NCI-H2029 (cell line): ENCODE results near the gene ABHD16B.
"Not testable (repeated sequence)": the region's sequence is repeated elsewhere in the genome, so short reads cannot be mapped to it uniquely, and the experiment has no call there.

Source experiments
- DNase-seq: peaks from one replicate; lab custom pipeline; 2025; lab: John Stamatoyannopoulos, UW

ABHD16B gene

DNA sequence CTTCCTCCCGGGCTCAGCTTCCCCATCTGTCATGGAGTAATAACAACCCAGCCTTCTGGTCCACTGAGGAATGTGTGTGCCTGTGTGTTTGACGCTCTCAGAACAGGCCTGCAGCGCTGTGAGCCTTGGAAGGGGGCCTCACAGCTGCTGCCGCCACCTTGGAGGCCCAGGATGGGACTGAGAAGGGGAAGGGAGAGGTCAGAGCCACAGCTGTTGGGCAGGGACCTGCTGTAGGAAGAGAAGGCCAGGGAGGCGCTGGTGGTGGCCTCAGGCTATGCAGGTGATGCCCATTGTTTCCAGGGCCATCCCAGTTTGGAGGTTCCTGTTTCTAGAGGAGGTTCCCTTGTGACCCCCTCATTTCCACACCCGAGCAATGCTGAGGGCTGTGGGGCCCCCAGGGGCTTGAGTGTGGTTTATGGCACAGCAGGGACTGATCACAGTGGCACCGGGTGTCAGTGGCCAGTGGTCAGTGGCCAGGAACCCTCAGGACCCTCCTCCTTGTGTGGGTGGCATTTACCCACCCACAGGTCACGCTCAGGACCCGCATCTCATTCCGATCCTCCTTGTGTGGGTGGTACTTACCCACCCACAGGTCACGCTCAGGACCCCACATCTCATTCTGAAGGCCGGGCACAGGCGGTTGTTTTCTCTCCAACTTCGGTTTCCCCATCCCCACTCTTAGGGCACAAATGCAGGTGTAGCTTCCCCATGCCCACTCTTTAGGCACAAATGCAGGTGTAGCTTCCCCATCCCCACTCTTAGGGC lies 17.8 kb downstream of the ABHD16B start:
- DNase-seq, result no peak

DNA sequence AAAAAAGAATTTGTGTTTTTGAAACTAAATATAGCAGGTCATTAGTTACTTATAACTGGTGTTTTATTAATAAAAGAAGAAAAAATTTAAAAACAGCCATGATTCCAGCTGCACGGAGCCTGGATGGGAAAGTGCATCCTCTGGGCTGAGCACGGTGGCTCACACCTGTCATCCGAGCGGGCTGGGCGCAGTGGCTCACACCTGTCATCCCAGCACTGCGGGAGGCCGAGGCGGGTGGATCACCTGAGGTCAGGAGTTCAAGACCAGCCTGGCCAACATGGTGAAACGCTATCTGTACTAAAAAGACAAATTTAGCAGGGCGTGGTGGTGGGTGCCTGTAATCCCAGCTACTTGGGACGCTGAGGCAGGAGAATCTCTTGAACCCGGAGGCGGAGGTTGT lies 19.6 kb downstream of the ABHD16B start:
- DNase-seq, result not testable (repeated sequence)

DNA sequence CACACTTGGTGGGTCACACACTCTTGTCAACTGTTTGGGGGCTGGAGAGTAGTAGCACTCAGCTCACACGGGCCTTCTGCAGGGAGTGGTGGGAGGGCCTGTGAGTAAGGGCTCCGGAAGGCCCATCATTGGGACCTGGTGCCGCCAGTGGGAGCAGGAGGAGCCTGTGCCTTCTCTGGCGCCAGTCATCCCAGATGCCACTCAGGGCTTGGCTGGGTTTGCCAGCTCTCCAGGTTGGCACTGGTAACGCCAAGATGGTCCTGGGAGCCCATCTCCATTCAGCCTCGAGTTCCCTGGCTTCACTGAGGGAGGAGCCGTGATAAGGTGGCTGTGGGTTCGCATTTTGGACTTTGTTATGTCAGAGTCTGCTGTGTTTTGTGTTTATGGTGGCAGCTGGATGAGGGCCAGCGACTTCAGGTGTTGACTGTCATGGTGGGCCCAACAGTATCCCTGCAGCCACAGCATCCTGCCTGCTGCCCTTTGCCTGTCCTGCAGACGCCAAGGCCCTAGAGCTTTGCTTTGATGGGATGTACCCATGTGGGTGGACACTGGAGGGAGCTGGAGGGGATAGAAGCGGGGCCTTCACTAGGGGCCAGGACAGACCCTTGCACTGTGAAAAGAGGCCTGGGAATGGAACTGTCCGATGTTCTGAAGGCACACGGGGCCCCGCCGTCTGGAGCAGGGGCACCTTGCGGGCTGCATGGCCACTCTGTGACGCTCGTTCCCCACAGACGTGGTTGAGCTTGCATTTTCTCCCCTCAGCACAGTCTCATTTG lies 20.3 kb downstream of the ABHD16B start:
- DNase-seq, result no peak

DNA sequence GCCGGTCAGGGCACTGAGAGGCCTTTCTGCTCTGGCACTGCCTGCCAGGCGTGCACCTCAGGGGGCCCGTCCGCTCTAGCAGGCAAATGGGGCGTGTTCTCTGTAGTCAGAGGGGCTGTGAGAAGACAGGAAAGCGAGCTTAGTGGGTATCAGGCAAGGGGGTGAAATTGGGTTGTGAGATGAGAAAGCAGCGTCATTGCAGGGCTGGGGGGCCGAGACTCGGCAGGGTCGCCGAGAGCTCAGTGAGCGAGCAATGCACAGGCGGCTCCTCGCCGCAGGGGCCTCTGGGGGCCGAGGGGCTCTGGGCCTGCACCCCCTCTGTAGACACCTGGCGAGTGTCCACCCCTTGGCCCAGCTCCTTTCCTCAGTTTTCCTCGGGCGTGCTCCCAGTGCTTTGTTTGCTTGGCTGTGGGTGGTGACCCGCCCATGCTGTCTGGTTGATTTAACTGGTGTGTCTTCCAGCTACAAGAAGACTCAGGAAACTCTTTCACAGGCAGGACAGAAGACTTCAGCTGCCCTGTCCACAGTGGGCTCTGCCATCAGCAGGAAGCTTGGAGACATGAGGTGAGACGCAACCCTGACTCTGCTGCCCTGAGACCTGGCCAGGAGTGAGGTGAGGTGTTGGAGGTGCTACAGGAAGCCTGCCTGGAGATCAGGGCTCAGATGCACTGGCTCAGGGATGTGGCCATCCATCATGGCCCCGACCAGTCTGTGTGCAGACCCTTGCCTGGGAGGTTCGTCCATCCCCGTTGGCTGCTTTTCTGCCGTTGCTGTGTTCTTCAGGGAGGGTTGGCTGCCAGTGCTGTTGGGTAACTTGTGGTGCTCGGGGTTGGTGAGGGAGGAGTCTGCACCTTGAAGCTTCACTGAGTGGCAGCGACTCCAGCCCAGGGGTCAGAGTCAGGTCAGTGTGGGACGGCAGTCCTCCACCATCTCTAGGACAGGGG lies 21.2 kb downstream of the ABHD16B start:
- DNase-seq, result no peak

DNA sequence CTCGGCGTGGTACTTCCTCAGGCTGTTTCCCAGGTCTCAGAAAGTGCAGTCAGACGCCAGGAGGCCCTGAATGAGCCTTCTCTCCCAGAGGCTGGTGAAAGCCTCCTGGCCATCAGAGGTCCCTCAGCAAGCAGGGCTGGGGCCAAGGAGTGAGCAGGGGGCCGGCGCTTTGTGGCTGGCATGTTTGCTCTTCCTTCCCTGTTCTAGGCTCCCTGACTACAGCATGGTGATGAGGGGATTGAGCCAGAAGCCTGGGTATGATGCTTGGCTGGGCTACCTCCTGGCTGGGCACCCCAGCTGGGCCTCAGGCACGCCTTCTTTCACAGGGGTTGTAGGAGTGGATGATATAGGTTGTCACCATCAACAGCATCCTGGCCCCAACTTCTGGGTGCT lies 21.9 kb downstream of the ABHD16B start:
- DNase-seq, result no peak

DNA sequence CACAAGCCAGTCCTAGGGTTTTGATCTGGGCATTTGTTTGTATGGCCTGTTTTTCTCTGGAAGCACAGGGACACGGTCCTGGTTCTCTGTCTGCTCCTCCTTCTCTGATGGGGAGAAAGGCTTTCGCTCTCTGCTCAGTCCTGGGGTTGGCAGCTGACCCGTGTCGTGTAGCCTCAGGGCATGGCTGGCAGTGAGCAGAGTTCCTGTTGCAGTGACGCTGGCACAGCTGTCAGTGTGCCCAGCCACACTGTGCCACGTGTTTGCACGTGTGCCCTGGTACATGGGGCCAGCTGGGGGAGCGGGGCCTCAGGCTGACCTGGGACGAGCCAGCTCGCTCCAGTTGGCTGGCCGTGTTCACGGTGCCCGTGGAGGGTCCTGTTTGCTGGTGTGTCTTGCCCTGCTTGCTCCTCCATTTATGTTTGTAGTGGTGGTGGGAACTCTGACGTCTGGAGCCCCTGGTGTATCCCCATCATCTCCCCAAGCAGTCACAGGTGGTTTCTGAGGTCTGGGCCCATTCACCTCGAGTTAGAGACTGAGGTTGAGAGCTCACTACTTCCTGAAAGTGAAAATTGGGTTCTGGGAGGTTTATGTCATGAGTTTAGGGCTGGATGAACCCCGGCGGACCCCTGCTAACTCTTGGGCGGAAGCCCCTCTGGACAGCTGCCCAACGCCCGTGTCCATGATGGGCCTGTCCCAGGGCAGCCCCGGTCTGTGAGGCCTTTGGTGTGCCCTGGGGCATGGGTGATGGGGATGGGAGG lies 23.4 kb downstream of the ABHD16B start:
- no peak for DNase-seq

DNA sequence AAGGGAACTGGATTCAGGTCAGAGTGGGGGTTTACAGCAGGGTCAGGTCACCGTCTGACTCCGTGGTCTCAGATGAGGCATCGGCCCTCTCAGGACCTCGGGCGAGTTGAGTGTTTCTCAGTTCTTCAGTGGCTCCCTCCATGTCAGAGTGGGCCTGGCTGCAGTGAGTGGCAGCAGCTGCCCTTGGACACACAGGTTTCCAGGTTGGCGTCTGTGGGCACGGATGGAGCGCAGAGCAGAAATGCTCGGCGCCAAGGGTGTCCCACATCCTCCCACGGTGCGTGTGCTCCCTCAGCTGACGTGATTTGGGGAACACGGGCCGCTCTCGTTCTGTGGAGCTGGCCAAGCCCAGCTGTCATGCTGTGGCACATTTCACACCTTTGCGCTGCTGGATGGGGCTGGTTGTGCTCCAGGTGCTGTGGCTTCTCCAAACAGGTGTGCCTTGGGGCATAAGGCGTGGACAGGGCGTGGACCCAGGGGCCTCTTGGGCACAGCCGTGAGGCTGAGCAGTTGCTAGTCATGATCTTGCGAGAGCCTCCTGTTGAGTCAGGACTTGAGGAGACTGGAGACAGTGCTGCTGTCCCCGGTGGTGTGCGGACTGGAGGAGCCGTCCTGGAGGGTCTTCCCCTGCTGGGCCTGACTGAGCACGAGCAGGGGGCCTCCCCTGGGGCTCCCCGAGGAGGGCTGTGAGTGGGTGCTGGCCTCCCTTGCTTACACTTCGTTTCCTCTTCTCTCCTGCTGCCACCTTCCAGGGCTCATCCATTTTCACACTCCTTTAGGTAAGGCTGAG lies 24.2 kb downstream of the ABHD16B start:
- DNase-seq, result no peak

DNA sequence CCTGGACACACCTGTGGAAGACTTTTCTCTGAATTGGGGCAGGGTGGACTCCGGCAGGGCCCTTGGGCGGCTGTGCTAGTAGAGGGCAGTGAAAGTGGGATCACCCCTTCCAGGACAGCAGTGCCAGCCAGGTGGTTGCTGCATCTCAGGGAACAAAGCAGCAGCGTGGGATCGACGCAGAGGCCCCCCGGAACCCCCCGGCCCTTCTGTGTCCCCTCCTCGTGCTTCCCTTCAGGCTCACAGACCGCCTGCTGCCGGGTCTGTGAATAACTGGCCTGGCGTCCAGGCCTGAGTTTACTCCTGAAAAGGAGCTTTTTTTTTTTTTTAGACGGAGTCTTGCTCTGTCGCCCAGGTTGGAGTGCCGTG lies 24.7 kb downstream of the ABHD16B start:
- DNase-seq, result no peak

DNA sequence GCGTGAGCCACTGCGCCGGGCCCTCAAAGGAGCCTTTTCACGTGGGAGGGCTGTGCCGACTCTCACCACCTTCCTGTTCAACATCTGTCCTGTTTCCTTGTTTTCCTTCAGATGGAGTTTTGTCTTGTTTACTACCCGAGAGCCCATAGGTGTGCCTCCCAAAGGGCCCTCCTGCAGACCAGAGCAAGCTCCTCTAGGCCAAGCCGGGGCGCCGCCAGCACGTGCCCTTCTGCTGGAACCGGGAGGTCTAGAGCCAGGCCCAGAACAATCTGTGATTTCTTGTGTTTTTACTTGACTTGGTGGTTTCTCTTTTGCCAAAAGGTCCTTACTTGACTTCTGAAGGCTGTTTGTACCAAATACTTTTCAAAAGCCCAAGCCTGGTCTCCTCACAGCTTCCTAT lies 25.6 kb downstream of the ABHD16B start:
- DNase-seq, result no peak

DNA sequence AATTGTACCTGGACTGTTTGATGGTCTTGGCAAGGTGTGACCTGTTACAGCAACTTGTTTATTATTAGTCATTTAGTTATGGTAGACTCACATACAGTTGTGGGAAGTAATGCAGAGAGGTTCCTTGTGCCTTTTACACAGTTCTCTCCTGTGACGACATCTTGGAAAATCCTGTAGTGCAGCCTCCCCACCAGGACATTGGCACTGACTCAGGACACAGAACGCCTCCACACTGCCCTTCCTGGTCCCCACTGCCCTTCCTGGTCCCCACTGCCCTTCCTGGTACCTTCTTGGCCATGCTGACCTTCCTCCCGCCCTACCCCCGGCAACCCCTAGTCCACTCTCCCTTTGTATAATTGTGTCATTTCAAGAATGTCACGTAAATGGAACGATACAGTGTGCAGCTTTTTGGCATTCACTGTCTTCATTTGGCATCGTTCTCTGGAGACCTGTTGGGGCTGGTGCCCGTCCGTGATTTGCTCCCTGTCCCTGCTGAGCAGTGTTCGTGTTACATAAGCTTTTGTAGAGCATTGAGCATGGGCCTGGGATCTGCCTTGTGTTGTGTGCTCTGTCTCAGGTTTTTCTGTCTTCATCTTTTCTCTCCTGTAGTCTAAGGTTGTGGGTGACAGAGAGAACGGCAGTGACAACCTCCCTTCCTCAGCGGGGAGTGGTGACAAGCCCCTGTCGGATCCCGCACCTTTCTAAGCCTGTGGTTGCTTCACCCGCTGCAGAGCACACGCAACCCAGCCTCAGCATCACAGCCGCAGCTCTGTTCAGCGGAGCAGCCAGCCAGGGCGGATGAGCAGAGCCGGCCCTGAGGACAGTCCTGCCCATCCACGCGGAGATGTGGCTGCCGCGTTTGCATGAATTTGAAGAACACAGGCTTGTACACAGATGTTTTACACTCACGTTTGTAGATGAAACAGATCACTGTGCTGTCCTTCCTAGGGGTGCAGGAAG lies 28.2 kb downstream of the ABHD16B start:
- no peak for DNase-seq

DNA sequence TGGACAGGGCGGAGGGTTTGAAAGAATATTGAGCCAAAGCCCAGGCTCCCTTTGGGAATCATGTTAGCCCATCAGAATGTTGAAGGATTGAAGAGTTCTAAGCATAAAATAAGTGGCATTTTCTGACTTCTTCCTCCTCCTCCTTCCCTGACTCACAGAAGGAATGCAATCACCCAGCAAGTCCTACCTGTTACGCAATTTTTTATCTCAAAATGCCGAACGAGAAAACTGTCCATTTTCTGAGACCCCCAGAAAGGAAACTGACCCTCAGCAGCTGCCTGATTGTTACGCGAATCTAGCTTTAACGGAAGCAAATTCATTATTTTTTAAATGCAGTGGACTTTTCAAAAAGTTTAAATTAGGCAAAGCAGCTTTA lies 28.9 kb downstream of the ABHD16B start:
- no peak for DNase-seq

DNA sequence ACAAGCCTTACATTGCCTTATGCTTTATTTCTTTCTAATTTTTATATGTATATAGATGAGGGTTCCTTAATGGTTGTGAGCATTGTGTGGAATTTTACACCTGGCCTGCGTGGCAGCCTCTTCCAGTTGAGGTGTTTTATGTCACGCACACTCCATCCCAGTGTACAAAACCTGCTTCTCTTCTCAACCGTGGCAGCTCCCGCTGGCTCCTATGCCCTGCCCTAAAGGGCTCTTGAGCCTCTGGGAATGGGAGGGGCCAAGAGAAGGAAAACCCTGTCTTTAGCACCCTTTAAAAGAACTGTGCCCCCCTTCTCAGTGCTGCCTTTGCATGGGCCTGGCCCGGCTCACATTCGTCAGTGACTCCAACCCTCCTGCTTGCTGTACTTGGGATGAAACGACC lies 29.3 kb downstream of the ABHD16B start:
- no peak for DNase-seq

DNA sequence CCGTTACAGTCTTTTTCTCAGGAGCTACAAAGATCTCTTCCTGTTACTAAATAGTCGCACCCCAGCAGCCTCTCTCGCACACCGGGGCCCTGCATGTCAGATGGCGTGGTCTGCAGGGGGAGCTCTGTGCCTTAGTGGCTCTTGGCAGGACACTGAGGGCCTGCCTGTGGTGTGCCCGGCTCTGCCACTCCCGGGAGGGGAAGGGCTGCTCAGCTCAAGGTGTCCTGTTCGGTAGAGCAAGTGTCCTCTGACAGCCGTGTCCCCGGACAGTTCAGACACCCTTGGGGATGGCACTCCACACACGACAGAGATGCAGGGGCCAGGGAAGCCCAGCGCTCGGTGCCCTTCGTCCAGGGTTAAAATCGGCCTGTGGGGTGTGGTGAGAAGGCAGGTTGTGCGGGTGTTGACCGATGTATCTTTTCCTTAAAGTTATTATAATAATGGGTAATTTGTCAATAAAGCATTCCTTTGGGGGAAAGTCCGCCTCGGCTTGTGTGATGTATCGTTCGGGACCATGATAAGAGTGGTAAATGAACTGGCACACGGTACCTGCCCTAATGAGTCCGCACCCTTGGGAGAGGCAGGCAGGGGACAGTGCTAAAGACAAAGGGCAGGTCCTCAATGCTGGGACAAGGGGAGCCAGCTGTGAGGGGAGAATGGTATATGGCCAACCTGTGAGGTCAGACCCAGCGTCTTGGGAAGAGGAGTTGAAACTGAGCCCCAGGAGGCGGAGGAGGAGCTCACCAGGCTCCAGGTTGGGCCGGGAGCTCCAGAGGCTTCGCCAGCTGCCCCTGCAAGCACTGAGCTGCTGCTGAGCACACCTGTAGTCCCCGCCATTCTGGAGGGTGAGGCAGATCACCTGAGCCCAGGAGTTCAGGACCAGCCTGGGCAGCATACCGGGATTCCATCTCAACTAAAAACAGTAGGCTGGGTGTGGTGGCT lies 30.0 kb downstream of the ABHD16B start:
- DNase-seq, result no peak

DNA sequence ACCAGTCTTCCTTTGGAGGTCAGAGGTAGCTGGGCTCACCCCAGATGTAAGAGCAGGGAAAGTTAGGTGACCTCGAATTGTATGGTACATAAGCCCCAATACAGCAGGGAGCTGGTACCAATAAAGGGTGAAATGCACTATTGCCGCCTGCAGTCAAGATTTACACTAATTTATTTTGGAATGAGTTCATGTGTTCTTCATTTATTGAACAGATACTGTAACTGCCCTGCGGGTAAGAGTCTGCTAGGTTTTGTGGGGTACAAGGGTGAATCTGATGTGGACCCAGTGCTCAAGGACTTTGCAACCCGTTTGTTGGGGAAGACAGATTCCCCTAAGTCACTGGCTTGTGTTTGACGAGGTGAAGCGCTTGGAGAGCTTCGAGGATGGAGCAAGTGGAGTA lies 31.1 kb downstream of the ABHD16B start:
- DNase-seq, result no peak

DNA sequence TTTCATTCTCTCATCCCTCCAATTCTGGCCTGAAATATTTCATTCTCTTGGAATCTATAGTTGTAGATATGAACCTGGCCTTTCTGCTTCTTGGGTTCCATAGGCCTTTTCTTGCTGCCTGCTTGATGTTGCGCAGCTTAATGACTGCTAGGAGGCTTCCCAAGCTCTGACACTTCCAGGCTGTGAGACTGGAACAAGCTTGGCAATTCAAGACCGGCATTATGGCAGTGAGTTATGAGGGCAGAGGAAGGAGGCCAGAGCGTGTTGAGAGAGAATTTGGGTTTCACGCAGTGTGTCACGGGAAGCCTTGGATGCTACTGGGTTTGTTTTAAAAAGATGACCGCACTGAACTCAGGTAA lies 32.7 kb downstream of the ABHD16B start:
- DNase-seq, result no peak

DNA sequence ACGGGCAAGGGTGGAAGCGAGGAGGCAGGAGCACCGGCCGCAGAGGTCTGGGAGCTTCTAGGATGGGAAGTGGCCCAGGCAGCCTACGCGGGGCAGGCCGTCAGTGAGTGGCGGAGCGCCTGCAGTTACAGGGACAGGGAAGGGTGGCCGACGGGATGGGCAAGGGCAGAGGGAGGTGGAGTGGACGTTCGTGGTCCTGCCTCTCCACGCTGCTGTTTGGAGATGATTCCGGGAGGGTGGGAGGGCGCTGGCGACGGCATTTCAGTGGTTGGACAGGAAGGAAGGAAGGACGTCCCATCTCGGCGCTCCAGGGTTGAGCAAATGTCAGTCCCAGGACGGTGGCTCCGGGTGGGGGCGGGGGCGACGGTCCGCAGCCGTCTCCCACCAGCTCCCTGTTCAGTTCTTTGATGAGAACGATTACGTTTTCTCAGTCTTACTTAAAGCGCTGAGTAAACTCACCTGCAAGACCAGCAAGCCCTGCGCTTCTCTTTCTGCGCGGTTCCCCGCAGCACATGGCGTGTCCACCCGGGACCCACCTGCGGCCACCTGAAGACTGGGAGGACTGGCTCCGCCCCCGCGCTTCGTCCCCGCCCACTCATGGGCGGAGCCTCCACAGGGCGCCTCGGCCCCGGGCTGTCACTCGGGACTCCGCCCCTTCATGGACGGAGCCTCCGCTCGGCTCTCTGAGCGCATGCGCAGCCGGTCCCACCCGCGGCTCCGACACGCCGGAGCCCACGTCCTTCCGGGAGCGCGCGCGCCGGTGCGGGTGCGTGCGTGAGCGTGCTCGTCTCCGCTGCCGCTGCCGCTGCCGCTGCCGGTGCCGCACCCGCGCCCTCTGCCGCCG lies 33.3 kb downstream of the ABHD16B start, which contains the start of gene DNAJC5:
Gene DNAJC5 (plus strand): TSS at position 769 of the 844 bp plus-strand sequence. CDS start 33,220 bp downstream, outside the sequence.
- peak; percentile 92 for DNase-seq

DNA sequence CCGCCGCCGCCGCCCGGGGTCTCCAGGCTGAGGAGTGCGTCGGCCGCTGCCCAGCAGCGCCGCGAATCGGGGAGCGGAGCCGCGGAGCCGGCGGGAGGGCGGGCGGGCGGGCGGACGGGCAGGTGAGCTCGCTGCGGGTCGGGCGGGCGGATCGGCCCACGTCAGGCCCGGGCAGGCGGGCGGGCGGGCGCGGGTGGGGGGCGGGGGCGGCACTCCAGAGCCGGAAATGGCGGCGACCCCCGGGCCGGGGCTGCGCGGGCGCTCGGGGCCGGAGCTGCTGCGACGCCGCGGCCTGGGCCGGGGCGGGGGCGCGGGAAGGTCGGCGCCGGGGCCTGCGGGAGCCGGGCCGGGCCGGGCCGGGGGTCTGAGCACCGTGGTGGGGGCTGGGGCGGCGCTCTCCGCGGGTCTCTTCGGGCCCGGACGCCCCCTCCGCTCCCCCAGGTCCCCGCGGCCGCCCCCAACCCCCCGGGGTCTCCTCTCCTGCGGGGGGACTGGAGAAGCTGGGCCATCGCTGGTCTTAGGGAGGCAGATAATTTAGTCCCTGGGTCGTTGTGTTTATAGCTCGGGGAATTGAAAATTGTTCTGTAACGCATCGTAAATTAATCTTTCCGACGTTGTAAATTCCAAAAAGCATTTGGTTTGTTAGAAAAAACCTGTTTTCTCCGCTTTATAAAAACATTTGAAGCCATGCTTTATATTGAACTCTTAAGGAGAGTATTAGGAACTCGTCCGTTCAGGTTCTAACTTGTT lies 34.1 kb downstream of the ABHD16B start:
- no peak for DNase-seq
